GM18517 (cell line): ENCODE measurements around the gene PTPN3.
"Not testable (repeated sequence)": the region's sequence is repeated elsewhere in the genome, so short reads cannot be mapped to it uniquely, and the experiment has no call there.

Source experiments
- ATAC-seq: cut with Tn5 transposase; IDR thresholded peaks from one replicate; pipeline ENCODE4 v1.9.1; 2021; ENCODE audit warnings: mild to moderate bottlenecking, moderate library complexity; ENCODE audit not compliant: unreplicated experiment

Gene PTPN3

GRCh38 chr9:109401990-109402318 lies 96.2 kb downstream of the PTPN3 start:
- no peak for ATAC-seq

- ATAC-seq = no peak
Measured at GRCh38 chr9:109401169-109401989, 96.7 kb downstream of the PTPN3 start.

GRCh38 chr9:109399258-109399767 lies 98.8 kb downstream of the PTPN3 start:
- ATAC-seq = peak; percentile 82

DNA sequence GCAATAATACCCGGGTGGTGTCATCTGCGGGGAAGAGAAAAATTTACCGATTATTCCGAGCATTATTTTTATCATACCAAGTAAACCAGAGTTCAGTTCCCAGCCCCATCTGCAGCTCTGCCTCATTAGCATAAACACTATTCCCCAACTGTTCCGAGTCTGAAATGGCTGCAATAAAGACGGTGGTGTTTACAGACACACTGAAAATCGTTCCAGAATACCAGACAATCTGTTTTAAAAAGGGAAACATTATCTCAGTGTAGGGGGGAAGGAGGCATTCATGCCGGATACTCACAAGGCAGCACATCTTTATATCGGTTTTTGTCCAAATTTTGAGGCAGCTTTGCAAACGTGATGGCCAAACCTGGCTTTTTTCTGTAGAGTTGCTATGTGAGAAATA lies 106.9 kb downstream of the PTPN3 start:
- no peak for ATAC-seq

DNA sequence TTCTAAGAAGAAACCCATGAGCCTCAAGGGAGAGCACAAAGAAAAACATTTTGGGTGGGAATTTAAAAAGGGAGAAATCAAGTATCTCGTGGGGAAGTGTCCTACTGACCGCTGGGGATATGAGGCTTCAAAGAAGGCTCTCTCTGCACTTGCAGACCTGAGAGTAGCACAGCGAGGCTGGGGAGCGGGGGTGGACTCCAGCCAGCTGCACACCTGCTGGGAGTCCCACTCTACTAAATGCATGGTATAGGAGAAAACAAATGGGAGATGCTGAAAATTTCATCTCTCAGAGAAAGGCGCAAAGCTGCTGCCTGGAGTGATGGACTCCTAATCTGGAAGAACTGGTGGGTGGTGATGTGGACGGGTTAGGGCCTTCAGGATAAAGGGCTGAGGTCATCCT lies 110.3 kb downstream of the PTPN3 start:
- ATAC-seq = no peak

DNA sequence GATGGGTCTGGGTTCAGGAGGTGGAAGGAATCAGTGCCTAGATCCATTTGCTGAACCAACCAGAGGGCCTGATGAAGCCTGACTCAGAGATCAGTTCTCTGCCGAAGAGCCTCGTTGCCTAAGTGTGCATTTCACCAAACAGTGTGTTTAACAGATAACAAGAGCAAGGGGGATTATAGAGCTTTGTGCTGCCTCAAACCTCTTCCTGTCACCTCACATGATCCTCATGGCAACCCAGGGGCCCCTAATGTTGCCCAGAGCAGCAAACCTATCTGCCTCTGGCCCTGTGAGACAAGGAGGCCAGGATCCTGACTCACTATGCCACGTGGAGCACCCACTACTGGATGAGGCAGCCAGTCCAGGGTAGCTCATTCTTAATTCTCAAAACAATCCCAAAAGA lies 110.9 kb downstream of the PTPN3 start:
- no peak for ATAC-seq

DNA sequence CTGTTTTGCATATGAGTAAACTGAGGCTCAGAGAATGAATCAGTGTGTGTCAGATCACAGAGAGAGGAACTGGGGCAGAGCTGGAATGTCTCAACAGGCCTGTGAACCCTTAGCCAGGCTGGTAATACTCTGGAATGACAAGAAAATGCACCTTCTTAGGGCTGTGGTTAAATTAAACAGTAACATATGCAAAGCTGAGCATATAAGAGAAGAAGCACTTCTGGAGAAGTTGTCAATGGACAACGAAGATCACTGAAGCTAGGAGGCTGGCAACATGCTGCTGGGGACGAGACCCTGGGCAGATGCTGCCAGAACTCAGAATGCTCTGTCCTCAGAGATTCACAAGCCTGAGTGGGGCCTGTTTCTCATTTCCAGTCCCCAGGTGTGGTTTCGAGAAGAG lies 112.6 kb downstream of the PTPN3 start:
- ATAC-seq = no peak

GRCh38 chr9:109383947-109384346 lies 114.2 kb downstream of the PTPN3 start:
- ATAC-seq = no peak

- no peak for ATAC-seq
Measured at GRCh38 chr9:109383356-109383755, 114.8 kb downstream of the PTPN3 start.

DNA sequence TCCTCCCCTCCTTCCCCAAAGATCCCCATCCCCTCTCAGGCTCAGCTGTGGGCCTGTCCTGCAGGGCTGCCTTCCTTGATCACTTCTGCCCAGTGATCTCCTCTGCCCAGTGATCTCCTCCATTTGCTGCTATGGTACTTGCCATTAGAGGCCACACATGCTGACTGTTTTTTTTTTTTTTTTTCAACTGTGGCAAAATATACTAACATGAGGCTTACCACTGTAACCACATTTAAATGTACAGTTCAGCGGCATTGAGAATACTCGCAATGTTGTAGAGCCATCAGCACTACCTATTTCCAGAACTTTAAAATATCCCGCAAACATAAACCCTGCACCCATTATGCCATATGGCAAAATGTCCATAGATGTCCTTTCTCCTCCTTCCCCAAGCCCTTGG lies 115.5 kb downstream of the PTPN3 start:
- ATAC-seq = no peak

DNA sequence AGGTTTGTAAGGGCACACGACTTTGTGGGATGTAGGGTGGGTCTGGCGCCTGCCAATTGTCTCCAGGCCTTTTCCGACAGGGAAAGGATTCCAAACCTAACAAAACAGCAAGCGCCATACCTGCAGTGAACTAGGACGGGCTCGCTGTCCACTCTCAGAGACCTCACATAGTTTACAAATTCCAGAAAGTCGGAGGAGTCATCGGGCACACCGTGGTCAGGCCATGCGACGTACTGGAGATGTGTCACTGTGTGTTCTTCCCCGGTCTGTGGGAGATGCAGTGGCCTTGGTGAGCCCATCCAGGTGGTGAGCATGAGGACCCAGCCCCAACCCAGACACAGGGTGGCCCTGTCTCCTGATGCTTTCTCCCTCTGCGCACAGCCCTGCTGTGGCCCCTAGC lies 115.9 kb downstream of the PTPN3 start:
- ATAC-seq = no peak

GRCh38 chr9:109381011-109381729 lies 116.9 kb downstream of the PTPN3 start:
- peak; percentile 66 for ATAC-seq

- no peak for ATAC-seq
Measured at GRCh38 chr9:109379513-109379912, 118.6 kb downstream of the PTPN3 start.

GRCh38 chr9:109378316-109378715 lies 119.8 kb downstream of the PTPN3 start:
- no peak for ATAC-seq

DNA sequence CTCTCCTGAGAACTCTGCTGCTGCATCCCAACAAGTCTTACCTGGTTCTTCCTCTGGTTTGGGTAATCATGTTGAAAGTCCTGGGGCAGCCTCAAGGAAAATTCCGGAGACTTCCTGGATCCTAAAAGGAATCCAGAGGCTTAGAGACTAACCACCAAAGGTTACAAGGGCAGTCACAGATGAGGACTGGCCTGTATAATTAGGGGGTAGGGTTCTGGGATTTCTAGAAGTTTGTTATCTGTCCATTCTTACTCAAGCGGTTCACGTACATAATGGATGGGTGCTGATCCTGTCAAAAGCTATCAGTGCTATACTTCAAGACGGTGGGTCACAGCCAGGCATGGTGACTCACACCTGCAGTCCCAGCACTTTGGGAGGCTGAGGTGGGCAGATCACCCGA lies 125.9 kb downstream of the PTPN3 start:
- ATAC-seq = no peak

GRCh38 chr9:109371374-109371773 lies 126.7 kb downstream of the PTPN3 start:
- no peak for ATAC-seq

- peak; percentile 66 for ATAC-seq
Measured at GRCh38 chr9:109369285-109369684, 128.8 kb downstream of the PTPN3 start.

DNA sequence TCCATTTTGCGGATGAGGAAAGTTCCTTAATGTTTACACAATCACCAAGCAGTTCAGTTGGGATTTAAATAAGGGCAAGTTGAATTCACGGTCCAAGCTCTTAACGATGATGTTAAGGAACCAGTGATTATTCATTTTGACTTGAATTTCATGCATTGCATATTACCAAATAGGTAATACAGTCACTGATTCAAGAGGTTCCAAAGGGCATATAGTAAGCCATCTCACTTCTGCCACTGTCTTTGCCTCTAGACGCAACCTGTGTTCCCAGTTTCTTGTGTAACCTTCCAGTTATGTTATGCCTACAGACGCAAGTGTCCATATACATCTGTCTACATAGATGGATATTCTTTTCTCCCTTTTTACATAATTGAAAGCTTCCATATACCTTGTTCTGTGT lies 137.3 kb downstream of the PTPN3 start:
- no peak for ATAC-seq

DNA sequence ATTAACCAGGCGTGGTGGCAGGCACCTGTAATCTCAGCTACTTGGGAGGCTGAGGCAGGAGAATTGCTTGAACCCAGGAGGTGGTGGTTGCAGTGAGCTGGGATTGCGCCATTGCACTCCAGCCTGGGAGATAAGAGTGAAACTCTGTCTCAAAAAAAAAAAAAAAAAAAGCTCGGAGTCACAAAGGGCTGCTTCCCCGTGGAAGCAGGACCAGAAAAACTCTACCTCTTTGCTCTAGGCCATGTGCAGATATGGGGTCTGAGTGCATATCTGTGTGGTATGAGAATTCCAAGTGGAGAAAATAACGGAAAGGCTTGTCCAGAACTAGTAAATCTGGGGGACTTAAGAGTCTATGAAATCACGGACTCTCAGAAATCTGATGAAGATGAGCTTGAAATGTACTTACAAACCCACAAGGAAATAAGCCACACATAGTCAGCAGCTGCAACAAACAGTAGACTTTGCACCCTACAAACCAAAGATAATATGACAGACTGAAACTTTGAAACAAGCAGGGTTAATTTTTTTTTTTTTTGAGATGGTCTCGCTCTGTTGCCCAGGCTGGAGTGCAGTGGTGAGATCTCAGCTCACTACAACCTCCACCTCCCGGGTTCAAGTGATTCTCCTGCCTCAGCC lies 139.0 kb downstream of the PTPN3 start:
- not testable (repeated sequence) for ATAC-seq

DNA sequence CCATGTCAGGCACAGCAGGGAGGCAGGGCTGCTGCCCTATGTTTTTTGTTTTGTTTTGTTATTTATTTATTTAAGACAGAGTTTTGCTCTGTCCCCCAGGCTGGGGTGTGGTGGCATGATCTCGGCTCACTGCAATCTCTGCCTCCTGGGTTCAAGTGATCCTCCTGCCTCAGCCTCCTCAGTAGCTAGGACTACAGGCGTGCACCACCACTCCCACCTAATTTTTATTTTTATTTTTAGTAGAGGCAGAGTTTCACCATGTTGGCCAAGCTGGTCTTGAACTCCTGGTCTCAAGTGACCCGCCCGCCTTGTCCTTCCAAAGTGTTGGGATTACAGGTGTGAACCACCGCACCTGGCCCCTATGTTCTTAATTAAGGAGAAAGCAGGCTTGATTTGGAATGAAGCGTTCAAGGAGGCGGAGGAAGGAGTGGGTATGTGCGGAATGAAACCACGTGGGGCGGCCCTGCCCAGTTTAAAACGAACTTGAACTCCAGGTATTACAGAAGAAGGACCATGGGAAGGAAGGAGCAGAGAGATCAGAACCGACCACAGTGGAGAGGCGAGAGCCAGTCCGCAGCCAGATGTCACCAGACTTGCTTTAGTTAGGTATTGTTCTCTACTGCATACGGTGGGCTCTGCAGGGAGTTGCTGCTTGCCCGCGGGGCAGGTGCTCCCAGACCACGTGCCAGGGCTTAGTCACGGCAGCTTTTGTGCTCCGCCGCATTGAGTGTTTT lies 142.4 kb downstream of the PTPN3 start:
- ATAC-seq = no peak

- ATAC-seq = no peak
Measured at GRCh38 chr9:109354190-109354589, 143.9 kb downstream of the PTPN3 start.
